Measurements from ENCODE around the gene ARHGEF40. TPM values are rescaled to one million over a fixed set of nuclear protein-coding genes. Genes with fewer than 3 reads are reported as not detected.

Gene ARHGEF40
- total RNA-seq, 1 experiment from 2014 or later = 74.2 TPM

GRCh38 chr14:21112255-21112654 lies 42.2 kb downstream of the ARHGEF40 start:
- DNase-seq (ENCODE audit: low spot score) (no peak), ATAC-seq (no peak)
- ChIA-PET CTCF (interaction anchor here (0.5 to 1.1 kb wide), 5 partner anchors 14 to 442 kb away, joined by 3 to 5 read pairs (median 3); partner anchors contain the start of gene ZNF219), POLR2A (interaction anchor here (1.6 kb wide), 1 partner anchor 41 kb away, joined by 3 read pairs; no protein-coding TSS in a partner anchor)
- no peaks in the 10 kb centered on the region for H3K27me3 Mint-ChIP-seq (ENCODE audit: low read depth)
- no peaks in the 10 kb centered on the region for H3K36me3 Mint-ChIP-seq
- no peaks in the 10 kb centered on the region for H3K9me3 Mint-ChIP-seq
- H3K4me1 Mint-ChIP-seq = peaks cover 24% of the 10 kb centered on the region
- no peak overlapping the region for H3K27ac Mint-ChIP-seq
- TF ChIP-seq ZNF671 (CRISPR knock-in tag; IDR thresholded peaks at IDR 0.05) (no peak), ZBTB21 (CRISPR knock-in tag; IDR thresholded peaks at IDR 0.05; ENCODE audit: borderline replicate concordance) (no peak), ERG (CRISPR knock-in tag; IDR thresholded peaks at IDR 0.05) (no peak), CBFB (CRISPR knock-in tag; IDR thresholded peaks at IDR 0.05; ENCODE audit: low read depth) (no peak)
- H3K4me3 Mint-ChIP-seq = no peak overlapping the region

GRCh38 chr14:21113369-21113768 lies 43.3 kb downstream of the ARHGEF40 start:
- Mint-ChIP-seq H3K4me1 (peaks cover 22% of the 10 kb centered on the region), H3K27ac (no peak overlapping the region), H3K36me3 (no peaks in the 10 kb centered on the region), H3K27me3 (ENCODE audit: low read depth) (no peaks in the 10 kb centered on the region), H3K4me3 (no peak overlapping the region), H3K9me3 (no peaks in the 10 kb centered on the region)
- DNase-seq (ENCODE audit: low spot score) (no peak), ATAC-seq (no peak)
- TF ChIP-seq ZNF532 (CRISPR knock-in tag; IDR thresholded peaks at IDR 0.05; ENCODE audit: borderline replicate concordance) (no peak), RORB (CRISPR knock-in tag; IDR thresholded peaks at IDR 0.05) (no peak), ZNF121 (CRISPR knock-in tag; IDR thresholded peaks at IDR 0.05) (no peak), NR2C2 (CRISPR knock-in tag; IDR thresholded peaks at IDR 0.05) (no peak), CTCF (IDR thresholded peaks at IDR 0.05) (no peak), ZNF281 (CRISPR knock-in tag; IDR thresholded peaks at IDR 0.05) (no peak), AFF4 (CRISPR knock-in tag; IDR thresholded peaks at IDR 0.05; ENCODE audit: borderline replicate concordance) (no peak), NR1H2 (CRISPR knock-in tag; IDR thresholded peaks at IDR 0.05) (no peak), ZNF138 (CRISPR knock-in tag; conservative IDR thresholded peaks at IDR 0.05) (no peak), STAT6 (CRISPR knock-in tag; conservative IDR thresholded peaks at IDR 0.05; ENCODE audit: low read depth) (no peak), USF1 (CRISPR knock-in tag; IDR thresholded peaks at IDR 0.05) (no peak)
- POLR2A ChIA-PET = no interaction called here
- CTCF ChIA-PET = interaction anchor here (1.1 kb wide), 1 partner anchor 45 kb away, joined by 3 read pairs; no protein-coding TSS in a partner anchor

Data from WTC11 (cell line).